ENCODE measurements around the gene PIGU.

GRCh38 chr20:34535857-34536256 is 141.0 kb downstream of the PIGU start:
- TF ChIP-seq, protein P1, sequence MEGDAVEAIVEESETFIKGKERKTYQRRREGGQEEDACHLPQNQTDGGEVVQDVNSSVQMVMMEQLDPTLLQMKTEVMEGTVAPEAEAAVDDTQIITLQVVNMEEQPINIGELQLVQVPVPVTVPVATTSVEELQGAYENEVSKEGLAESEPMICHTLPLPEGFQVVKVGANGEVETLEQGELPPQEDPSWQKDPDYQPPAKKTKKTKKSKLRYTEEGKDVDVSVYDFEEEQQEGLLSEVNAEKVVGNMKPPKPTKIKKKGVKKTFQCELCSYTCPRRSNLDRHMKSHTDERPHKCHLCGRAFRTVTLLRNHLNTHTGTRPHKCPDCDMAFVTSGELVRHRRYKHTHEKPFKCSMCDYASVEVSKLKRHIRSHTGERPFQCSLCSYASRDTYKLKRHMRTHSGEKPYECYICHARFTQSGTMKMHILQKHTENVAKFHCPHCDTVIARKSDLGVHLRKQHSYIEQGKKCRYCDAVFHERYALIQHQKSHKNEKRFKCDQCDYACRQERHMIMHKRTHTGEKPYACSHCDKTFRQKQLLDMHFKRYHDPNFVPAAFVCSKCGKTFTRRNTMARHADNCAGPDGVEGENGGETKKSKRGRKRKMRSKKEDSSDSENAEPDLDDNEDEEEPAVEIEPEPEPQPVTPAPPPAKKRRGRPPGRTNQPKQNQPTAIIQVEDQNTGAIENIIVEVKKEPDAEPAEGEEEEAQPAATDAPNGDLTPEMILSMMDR (IDR thresholded peaks at IDR 0.05): no peak
- TF ChIP-seq POLR2A (IDR thresholded peaks at IDR 0.05): no peak
